A549 (cell line): Measurements from ENCODE around the gene MX2.

Source experiments
- CBX2 ChIP-seq: fragments of 200-600 bp; sonication (generic); IDR thresholded peaks from 2 replicates; pipeline ENCODE4 v1.6.1; 2016; ENCODE audit warnings: low read depth, mild to moderate bottlenecking, borderline replicate concordance
- CBX8 ChIP-seq: fragments of 200-600 bp; sonication (generic); IDR thresholded peaks from 2 replicates; pipeline ENCODE4 v1.6.1; 2016
- EP300 ChIP-seq, 2 experiments: fragments of >200 bp; sonication (Bioruptor Twin); formaldehyde crosslinking; IDR thresholded peaks; 2 replicates in 1 of 2; 3 replicates in 1 of 2; pipeline ENCODE4 v1.6.1; 2016 to 2017
- JUNB ChIP-seq: fragments of >200 bp; sonication (Bioruptor Twin); formaldehyde crosslinking; IDR thresholded peaks from 2 replicates; pipeline ENCODE4 v1.6.1; 2016
- POLR2A ChIP-seq: IDR thresholded peaks from 2 replicates; pipeline ENCODE4 v1.6.1; 2012; ENCODE audit warnings: mild to moderate bottlenecking, low read length
- RAD21 ChIP-seq, 2 experiments: fragments of >200 bp in 1 of 2; sonication (Bioruptor Twin) in 1 of 2; formaldehyde crosslinking in 1 of 2; IDR thresholded peaks in 1 of 2; conservative IDR thresholded peaks in 1 of 2; 2 replicates in 1 of 2; 3 replicates in 1 of 2; pipeline ENCODE4 v1.6.1; 2012 to 2018; ENCODE audit warnings: inconsistent platforms in 1 of 2
- RFX5 ChIP-seq: fragments of 450-650 bp; IDR thresholded peaks from 2 replicates; pipeline ENCODE4 v1.7.1; 2014; ENCODE audit warnings: antibody characterized with exemption, mild to moderate bottlenecking, moderate library complexity
- SMC3 ChIP-seq: fragments of >200 bp; sonication (Bioruptor Twin); formaldehyde crosslinking; IDR thresholded peaks from 3 replicates; pipeline ENCODE4 v1.6.1; 2018; ENCODE audit warnings: inconsistent platforms
- TF ChIP-seq, protein P1 (sequence below): fragments of >200 bp; sonication (Bioruptor Twin); formaldehyde crosslinking; IDR thresholded peaks from 3 replicates; pipeline ENCODE4 v1.5.1; 2016

DNA sequence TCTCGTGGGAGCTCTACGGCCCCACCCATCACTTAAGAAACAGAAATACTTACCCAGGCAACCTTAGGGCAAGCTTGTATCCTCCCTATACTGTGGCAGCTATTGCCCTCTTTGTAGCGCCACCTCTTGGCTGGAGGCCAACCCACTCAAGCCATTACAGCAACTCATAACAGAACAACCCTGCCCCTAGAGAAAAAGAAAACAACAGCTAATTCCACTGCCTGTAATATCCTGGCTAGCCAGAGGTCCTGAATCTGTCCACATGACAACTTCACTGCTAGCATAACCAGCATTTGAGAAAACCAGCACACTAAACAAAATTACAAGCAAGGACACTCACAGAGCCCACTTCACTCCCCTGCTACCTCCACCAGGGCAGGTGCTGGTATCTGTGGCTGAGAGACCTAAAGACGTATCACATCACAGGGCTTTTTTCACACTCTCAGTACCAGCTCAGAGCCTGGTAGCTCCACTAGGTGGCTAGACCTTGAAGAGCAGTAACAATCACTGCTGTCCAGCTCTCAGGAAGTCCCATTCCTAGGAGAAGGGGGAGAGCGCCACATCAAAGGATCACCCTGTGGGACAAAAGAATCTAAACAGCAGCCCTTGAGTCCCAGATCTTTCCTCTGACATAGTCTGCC, 49.7 kb downstream of the MX2 start:
- TF ChIP-seq, protein P1, sequence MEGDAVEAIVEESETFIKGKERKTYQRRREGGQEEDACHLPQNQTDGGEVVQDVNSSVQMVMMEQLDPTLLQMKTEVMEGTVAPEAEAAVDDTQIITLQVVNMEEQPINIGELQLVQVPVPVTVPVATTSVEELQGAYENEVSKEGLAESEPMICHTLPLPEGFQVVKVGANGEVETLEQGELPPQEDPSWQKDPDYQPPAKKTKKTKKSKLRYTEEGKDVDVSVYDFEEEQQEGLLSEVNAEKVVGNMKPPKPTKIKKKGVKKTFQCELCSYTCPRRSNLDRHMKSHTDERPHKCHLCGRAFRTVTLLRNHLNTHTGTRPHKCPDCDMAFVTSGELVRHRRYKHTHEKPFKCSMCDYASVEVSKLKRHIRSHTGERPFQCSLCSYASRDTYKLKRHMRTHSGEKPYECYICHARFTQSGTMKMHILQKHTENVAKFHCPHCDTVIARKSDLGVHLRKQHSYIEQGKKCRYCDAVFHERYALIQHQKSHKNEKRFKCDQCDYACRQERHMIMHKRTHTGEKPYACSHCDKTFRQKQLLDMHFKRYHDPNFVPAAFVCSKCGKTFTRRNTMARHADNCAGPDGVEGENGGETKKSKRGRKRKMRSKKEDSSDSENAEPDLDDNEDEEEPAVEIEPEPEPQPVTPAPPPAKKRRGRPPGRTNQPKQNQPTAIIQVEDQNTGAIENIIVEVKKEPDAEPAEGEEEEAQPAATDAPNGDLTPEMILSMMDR, result no peak
- TF ChIP-seq RFX5, result no peak
- TF ChIP-seq POLR2A, result no peak
- no peak for TF ChIP-seq JUNB
- no peak for TF ChIP-seq SMC3
- no peak for TF ChIP-seq RAD21 (conservative IDR thresholded peaks at IDR 0.05 in 1 of 2, IDR thresholded peaks at IDR 0.05 in 1 of 2)
- no peak for TF ChIP-seq CBX2
- TF ChIP-seq CBX8, result no peak
- TF ChIP-seq EP300 (IDR thresholded peaks at IDR 0.05), result no peak
